Hematopoietic multipotent progenitor cell (in vitro differentiated cells): ENCODE results near the gene MZB1. TPM values are rescaled to one million over a fixed set of nuclear protein-coding genes. Genes with fewer than 3 reads are reported as not detected.
"Not testable (repeated sequence)": the region's sequence is repeated elsewhere in the genome, so short reads cannot be mapped to it uniquely, and the experiment has no call there.

Experiments
- DNase-seq, 3 donors: peaks; one replicate each; pipeline ENCODE4 v3.0.0-alpha.2; 2011 to 2015; ENCODE audit warnings: low read depth in 2 of 3, low spot score in 2 of 3
- total RNA-seq: library from RNA; depleted of rRNA; stranded (reverse); fragments of >200 nt; gene quantifications from one replicate; pipeline ENCODE4 v1.2.3, GENCODE V29; 2012

The MZB1 gene
- total RNA-seq, 1 donor = 90.8 TPM

DNA sequence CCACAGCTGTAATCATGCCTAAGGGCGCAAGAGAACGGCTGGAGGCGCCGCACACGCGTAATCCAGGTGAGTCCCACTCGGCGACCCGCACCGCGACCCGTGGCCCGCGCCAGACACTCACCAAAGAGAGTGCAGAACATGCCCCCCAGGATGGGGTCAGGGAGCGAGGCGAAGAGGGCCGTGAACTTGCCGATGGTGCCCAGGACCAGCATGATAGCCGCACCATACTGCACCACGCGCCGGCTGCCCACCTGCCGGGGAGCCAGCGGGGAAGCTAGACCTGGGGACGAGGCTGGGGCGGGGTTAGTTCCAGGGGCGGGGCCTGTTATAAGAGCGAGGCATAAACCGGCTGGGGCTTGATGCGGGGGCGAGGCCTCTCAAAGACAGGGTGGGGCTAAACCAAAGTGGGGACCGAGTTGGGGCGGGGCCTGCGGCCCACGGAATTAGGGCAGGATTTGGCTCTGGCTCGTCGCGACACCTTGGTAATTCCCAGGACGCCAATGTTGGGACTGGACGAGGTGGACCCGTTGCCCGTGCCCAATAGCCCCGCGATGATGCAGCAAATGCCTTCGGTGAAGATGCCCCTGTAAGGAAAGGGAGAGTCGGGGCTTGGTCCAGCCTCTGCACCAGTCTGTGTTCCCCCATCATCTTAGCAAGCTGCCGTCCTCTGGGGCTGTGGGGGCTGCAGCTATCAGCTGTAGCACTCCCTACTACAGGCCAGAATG, 11.4 kb downstream of the MZB1 start:
- no peak for DNase-seq

DNA sequence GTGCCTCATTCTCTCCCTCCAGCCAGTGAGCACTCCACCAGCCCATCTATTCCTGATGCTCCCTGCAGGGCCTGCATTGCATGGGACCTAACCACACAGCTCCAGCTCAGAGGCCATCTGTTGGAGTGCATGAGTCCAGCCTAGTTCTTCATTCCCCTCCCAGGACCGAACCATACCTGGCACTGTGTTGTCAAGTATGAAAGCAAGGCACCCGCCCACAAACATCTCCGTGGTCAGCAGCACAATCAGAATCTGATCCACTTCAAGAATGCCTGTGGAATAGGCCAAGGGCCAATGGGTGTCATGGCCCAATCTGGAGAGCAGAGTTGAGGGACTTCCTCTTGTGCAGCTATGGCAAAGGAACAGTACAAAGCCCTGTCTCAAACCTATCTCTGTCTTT, 12.5 kb downstream of the MZB1 start:
- DNase-seq = no peak

DNA sequence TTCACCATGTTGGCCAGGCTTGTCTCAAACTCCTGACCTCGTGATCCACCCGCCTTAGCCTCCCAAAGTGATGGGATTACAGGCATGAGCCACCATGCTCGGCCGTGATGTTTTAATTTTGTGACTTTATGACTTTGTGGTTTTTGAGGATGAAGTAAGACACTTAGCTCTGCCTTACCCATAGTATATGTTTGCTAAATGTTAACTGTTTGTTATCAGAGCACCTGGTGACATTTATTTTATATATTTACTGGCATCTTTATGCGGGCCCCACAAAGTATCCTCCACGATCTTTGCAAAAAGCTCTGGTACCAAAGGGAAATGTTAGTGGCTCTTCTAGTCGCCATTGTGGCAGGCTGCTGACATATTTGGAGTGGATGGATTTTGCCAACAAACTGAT, 13.3 kb downstream of the MZB1 start:
- DNase-seq = no peak

DNA sequence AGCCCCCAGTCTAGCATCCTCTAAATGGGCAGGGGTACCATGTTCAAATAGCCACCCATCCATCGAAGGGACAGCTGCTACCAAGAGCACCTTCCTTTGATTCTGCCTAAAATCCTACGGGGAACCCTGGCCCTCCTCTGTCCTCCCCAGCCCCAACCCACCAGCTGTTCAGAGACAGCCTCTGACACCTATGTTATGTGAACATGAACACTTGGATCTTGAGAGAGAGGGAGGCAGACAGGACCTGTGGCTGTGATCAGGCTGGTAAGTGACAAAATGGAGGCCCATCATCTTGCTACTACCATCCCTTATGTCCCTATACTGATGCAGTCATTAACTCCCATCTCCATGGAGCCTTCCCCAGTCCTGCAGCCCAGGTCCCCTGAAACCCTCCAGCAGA, 14.8 kb downstream of the MZB1 start:
- no peak for DNase-seq

DNA sequence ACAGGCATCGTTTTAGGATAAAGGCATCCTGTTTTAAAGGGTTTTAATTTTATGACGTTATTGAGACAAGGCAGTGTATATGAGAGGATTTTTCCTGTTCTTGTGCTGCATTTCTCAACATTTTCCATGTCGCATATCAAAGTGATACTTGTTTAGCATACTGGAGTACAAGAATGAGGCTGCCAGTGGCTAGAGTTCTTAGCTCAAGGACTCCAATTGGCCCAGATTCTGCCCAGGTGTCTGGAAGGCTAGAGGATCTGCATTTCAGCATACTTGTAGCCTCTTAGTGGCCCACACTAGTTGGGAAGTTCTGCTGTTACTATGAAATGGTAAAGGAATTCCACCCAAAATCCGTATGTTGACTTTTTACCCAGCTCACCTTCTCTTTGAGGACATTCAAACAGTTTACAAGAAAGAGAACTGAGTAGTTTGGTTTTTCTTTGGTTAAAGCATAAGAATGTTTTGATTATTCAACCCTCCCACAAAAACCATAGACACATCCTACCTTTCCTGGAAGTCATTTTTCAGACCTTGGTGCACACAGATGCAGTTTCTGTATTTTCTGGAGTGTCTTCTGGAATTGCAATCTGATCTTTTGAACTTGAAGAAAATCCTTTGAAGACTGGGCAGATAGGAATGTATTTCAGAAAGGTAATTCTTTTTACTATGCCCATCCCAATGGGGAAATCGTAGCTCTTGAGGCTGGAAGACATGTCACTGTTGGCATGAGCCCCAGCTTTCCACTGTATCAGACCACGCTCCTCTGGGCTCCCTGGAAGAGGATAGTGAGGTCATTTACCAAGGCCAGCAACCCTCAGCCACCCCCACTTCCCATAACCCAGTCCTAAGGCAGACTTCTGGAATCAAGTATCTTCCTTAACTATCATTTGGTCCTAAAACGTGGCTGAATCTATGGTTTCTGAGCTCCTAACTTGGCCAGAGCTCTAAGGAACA, 18.0 kb downstream of the MZB1 start:
- no peak for DNase-seq

DNA sequence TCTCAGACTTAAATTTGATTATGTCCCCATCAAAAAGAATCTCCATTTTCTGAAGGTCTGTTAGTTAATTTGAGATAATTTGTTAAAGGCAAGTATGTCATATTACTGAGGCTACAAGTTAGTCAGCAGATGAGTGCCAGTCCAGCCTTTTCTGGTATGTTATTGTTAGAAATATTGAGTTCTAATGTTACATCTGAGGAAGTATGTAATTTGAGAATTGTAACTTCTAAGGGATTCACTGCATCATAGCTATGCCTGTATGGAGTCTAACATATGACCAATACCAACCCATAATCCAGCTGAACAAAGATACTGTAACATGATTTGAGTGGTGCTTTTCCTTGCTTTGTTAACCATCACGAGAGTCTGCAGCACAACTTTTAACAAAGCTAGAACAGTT, 20.5 kb downstream of the MZB1 start:
- DNase-seq = no peak

DNA sequence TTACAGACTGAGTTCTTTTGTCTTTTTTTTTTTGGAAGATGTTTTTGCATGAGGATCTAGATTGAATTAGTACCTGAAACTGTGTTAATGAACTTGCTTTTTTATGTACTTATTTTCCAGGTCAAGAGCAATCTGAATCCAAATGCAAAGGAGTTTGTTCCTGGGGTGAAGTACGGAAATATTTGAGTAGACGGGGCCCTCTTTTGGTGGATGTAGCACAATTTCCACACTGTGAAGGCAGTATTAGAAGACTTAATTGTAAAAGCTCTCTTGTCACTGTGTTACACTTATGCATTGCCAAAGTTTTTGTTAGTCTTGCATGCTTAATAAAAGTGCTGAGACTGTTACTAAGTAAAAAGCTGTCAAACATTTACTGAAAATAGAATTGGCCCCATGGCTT, 21.1 kb downstream of the MZB1 start:
- peak in 1 of 3 donors; percentile 50 for DNase-seq

DNA sequence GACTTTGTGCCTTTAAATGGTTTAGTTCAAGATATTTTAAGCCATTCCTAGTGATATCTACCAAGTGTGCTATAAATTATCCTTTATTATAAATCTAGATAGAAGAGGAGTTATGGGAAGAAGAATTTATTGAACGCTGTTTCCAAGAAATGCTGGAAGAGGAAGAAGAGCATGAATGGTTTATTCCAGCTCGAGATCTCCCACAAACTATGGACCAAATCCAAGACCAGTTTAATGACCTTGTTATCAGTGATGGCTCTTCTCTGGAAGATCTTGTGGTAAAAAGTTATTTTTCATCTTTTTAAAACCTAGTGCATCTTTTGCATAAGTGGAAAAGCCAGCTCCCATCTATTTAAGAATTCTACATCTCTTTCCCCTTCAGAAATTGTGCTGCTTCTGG, 25.2 kb downstream of the MZB1 start:
- no peak for DNase-seq

DNA sequence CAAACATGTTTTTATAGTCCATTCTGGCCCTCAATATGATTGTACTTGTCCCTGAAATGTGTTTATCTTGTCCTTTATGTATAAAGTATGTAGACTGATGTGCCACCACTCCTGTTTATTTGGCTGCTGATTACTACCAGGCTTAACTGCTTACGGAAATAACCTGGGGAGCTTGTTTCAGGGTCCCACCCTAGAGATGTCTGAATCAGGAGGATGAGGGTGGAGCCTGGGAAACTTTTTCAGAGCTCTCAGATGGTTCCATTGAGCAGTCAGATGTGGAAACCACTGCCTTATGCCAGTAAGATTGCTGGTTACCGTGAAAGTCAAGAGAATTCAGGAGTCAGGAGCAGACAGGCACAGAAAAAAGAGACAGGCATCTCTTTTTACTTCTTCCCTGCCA, 25.8 kb downstream of the MZB1 start:
- DNase-seq = no peak

DNA sequence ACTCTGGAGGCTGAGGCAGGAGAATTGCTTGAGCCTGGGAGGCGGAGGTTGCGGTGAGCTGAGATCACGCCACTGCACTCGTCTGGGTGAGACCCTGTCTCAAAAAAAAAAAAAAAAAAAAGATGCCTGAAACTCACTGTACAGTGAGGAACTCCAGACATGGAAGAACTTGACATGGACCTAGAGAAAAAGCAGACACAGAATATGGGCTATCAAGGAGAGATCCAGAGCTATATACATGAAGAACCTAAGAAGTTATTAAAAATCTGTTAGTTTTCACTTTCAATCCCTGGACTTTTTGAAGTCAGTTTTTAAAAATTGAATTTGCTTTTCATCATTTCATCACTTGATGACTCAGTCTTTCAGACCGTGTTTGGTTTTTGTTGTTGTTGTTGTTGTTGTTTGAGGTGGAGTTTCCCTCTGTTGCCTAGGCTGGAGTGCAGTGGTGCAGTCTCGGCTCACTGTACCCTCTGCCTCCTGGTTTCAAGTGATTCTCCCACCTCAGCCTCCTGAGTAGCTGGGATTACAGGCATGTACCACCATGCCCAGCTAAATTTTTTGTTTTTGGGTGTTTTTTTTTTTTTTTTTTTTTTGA, 27.8 kb downstream of the MZB1 start:
- no peak for DNase-seq

DNA sequence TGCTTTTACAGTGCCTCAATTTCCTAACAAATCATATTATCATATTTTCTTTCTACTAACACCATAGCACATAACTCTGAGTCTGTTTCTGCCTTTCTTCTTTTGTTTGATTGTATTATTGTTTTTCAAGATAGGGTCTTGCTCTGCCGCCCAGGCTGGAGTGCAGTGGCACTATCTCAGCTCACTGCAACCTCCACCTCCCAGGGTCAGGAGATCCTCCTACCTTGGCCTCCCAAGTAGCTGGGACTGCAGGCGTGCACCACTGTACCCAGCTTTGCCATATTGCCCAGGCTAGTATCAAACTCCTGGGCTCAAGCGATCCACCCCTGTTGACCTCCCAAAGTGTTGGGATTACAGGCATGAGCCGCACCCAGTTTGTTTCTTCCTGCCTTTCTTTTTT, 29.3 kb downstream of the MZB1 start:
- DNase-seq = no peak

DNA sequence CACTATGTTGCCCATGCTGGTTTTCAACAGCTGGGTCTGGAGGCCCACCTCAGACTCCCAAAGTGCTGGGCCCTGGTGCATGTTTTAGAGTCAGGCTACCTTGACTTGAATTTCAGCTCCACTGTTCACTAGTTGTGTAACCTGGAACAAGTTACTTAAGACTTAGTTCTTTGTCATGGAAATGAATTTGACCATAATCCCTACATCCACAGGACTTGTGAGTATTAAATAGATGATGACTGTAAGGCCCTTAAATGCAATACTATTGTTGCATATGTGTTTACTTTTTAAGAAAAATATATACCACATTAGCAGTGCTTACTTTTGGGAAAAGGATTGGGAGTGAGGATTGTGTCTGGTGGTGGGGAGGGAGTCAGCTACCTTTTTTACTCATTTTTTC, 31.6 kb downstream of the MZB1 start:
- DNase-seq = no peak

DNA sequence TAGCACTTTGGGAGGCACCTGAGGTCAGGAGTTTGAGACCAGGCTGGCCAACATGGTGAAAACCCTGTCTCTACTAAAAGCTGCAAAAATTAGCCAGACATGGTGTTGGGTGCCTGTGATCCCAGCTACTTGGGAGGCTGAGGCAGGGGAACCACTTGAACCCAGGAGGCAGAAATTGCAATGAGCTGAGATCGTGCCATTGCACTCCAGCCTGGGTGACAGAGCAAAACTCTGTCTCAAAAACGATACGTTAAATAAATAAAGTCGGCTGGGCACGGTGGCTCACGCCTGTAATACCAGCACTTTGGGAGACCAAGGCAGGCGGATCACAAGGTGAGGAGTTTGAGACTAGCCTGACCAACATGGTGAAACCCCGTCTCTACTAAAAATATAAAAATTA, 33.8 kb downstream of the MZB1 start:
- DNase-seq = not testable (repeated sequence)

DNA sequence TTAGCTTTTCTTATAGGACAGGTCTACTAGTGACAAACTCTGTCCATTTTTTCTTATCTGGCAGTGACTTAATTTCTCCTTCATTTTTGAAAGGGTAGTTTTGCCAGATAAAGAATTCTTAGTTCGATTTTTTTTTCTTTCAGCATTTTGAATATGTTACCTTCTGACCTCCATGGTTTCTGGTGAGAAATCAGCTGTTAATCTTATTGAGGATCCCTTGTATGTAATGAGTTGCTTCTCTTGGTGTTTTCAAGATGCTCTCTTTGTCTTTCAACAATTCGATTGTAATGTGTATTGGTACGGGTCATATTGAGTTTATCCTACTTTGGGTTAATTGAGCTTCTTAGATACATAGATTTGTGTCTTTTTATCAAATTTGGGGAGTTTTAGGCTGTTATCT, 35.5 kb downstream of the MZB1 start:
- DNase-seq = no peak

DNA sequence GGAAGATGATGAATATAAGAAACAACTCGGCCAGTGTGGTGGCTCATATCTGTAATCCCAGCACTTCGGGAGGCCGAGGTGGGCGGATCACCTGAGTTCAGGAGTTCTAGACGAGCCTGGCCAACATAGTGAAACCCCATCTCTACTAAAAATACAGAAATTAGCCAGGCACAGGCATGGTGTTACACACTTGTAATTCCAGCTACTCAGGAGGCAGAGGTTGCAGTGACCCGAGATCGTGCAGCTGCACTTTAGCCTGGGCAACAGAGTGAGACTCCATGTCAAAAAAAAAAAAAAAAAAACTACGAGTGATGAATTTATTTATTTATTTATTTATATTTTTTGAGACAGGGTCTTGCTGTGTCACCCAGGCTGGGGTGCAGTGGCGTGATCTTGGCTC, 41.9 kb downstream of the MZB1 start:
- DNase-seq = not testable (repeated sequence)

DNA sequence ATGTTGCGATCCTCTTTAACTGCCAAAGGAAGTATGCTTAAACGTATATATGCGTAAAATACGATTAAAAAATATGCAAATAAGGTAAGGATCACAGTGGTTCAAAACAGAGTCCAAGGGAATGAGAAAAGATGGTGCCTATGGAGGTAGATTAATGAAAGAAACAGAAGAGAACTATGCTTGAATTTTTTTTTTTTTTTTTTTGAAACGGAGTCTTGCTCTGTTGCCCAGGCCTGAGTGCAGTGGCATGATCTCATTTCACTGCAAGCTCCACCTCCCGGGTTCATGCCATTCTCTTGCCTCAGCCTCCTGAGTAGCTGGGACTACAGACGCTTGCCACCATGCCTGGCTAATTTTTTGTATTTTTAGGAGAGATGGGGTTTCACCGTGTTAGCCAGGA, 44.3 kb downstream of the MZB1 start:
- DNase-seq = not testable (repeated sequence)

DNA sequence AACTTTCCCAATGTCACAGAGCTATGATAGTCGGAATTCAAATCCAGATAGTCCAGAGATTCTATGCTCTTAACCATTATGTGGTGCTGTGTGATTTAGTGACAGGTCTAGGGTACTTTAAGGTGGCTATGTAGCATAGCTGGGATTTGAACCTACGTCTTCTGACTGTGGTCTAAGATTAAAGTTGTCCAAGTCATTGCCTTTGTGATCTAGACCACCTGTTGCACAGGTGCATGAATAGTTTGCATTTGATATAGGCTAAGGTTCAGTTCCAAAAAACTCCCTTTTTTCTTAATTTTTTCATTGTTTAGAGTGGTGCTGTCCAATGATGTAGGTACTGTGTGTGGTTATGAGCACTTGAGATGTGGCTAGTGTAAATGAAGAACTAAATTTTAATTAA, 45.5 kb downstream of the MZB1 start:
- no peak for DNase-seq

DNA sequence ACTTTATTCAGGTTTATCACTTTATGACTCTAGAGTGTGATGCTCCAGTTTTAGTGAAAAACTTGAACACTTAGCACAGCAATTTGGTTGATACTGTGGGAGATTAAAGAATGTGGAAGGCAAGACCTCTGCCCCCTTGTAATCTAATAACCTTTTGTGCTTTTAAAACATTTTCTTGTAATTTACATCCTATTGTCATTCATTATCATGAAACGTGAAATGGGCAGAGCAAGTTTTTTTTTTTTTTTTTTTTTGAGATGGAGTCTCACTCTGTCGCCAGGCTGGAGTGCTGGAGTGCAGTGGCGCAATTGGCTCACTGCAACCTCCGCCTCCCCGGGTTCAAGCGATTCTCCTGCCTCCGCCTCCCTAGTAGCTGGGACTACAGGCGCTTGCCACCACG, 46.2 kb downstream of the MZB1 start:
- DNase-seq = no peak

DNA sequence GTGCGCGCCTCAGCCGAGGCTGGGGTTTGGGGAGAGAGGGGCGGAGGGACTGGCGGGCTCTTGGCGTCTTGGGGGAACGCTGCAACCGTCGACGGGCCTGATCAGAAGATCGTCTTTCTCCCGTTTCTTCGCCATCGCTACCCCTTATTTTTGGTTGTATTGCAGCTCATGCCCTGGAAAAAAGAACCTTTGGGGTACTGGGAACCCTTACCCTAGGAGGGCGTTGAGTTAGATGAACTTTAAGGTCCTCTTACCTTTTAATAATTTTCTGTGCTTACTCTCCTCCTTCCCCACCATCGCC, 47.3 kb downstream of the MZB1 start:
- no peak for DNase-seq

DNA sequence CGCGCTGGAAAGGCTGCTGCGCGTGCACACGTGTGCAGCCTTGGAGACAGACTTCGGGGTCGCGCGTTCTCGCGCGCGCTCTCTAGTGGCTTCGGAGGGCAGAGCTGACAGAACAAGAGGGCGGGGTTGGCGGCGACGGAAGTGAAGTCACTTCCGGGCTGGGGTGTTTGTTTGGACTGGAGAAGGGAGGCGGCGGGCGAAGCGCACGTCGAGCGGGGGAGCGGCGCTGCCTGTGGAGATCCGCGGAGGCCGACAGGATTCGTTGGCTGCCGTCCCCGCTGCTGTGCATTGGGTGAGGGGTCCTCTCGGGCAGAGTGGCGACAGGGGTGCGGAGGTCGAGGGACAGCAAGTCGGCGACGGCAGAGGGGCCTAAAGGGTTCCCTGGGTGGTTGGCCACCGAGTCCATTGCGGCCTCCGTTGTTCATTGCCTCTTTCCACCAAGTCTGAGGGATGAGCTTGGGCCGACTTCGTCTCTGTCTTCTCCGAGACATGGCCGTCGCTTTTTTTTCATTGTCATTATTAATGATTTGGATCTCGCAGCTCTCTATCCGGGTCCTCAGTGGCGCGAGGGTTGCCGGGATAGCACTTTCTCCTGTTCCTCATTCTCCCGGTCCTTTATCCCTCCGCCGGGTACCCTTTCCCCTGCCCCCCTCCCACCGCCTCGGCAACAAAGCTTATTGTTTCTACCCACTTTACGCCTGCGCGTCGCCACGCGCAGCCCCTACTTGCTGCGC, 47.9 kb downstream of the MZB1 start, which contains the start of gene PAIP2:
TSS of gene PAIP2 (plus strand) at position 166 of the 734 bp plus-strand sequence. CDS start 21,931 bp downstream, outside the sequence.
- peak; percentile 91 to 98 (median 98) for DNase-seq

DNA sequence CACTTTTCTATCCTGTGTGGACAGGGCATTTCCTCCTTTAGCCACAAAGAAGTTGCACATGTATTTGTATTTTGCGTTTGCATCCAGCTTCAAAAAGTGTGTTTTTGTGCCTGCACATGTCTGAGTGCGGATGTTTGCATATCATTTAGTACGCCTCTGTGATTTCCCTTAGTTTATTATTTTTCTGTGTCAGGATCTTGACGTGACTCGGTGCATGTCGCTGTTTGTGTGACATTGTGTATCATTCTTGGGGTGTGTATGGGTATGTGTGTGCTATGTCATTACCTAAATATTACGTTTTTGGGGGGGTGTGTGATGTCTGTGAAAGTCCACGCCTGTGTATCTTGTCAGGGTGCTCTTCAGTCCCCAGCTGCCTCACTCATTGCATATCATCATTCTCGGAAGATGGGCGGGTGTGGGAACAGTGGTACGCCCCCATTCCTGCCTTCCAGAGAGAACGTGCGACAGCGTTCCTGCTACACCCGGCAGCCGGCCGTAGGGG, 48.5 kb downstream of the MZB1 start:
- DNase-seq = no peak
